ENCODE results near the gene FAM124A.
A peak's percentile ranks its signal among the peaks of the same experiment; 100 is the strongest.
"Not testable (repeated sequence)": the region's sequence is repeated elsewhere in the genome, so short reads cannot be mapped to it uniquely, and the experiment has no call there.

The FAM124A gene

GRCh38 chr13:51271528-51272085, 49.4 kb downstream of the FAM124A start:
- no peak for DNase-seq

- no peak for DNase-seq
Observed at GRCh38 chr13:51275101-51275500, 52.9 kb downstream of the FAM124A start.

- no peak for DNase-seq
Observed at GRCh38 chr13:51276636-51277035, 54.4 kb downstream of the FAM124A start.

GRCh38 chr13:51277928-51278327, 55.7 kb downstream of the FAM124A start:
- no peak for DNase-seq

GRCh38 chr13:51278426-51279130, 56.4 kb downstream of the FAM124A start:
- DNase-seq: no peak

GRCh38 chr13:51280379-51280940, 58.3 kb downstream of the FAM124A start:
- DNase-seq: no peak

GRCh38 chr13:51282322-51282721, 60.1 kb downstream of the FAM124A start:
- DNase-seq: no peak

- DNase-seq: not testable (repeated sequence)
Observed at GRCh38 chr13:51282923-51283322, 60.7 kb downstream of the FAM124A start.

GRCh38 chr13:51283371-51283770, 61.2 kb downstream of the FAM124A start:
- no peak for DNase-seq

GRCh38 chr13:51284339-51284738, 62.1 kb downstream of the FAM124A start:
- no peak for DNase-seq

GRCh38 chr13:51286135-51287002, 64.2 kb downstream of the FAM124A start:
- DNase-seq: peak; percentile 59

- DNase-seq: no peak
Observed at GRCh38 chr13:51287758-51288157, 65.6 kb downstream of the FAM124A start.

- DNase-seq: not testable (repeated sequence)
Observed at GRCh38 chr13:51288254-51288653, 66.1 kb downstream of the FAM124A start.

- peak; percentile 2 for DNase-seq
Observed at GRCh38 chr13:51291341-51291740, 69.1 kb downstream of the FAM124A start.

- peak; percentile 52 for DNase-seq
Observed at GRCh38 chr13:51292000-51292565, 69.9 kb downstream of the FAM124A start.

- no peak for DNase-seq
Observed at GRCh38 chr13:51297556-51297955, 75.4 kb downstream of the FAM124A start.

GRCh38 chr13:51298812-51299211, 76.6 kb downstream of the FAM124A start:
- DNase-seq: no peak

- no peak for DNase-seq
Observed at GRCh38 chr13:51303063-51303552, 80.9 kb downstream of the FAM124A start.

- no peak for DNase-seq
Observed at GRCh38 chr13:51303882-51304281, 81.7 kb downstream of the FAM124A start.

- DNase-seq: no peak
Observed at GRCh38 chr13:51305271-51305967, 83.2 kb downstream of the FAM124A start.

- DNase-seq: no peak
Observed at GRCh38 chr13:51308781-51309180, 86.6 kb downstream of the FAM124A start.

GRCh38 chr13:51311231-51311630, 89.0 kb downstream of the FAM124A start:
- no peak for DNase-seq

Measured in fibroblast of skin of abdomen (primary cell).